Neural progenitor cell (in vitro differentiated cells): ENCODE results near the gene ZNF613. TPM values are rescaled to one million over a fixed set of nuclear protein-coding genes. Genes with fewer than 3 reads are reported as not detected.

ENCODE experiments used
- DNase-seq: peaks from one replicate; pipeline ENCODE4 v3.0.0-alpha.2; 2016; ENCODE audit warnings: low spot score
- H2AFZ ChIP-seq: fragments of 200-600 bp; sonication (generic); replicated peaks from 2 replicates; pipeline ENCODE4 v1.6.1; 2016; ENCODE audit warnings: antibody characterized with exemption
- H3F3A ChIP-seq: fragments of 200-600 bp; sonication (generic); 2 replicates; pipeline ENCODE4 v1.6.1; 2016; ENCODE audit warnings: antibody characterized with exemption, low read depth
- H3K27ac ChIP-seq: fragments of 200-600 bp; sonication (generic); 2 replicates; pipeline ENCODE4 v1.5.1; 2016; ENCODE audit warnings: mild to moderate bottlenecking
- H3K27me3 ChIP-seq: fragments of 200-600 bp; sonication (generic); 2 replicates; pipeline ENCODE4 v1.6.1; 2016; ENCODE audit warnings: mild to moderate bottlenecking, moderate library complexity
- H3K36me3 ChIP-seq: fragments of 200-600 bp; sonication (generic); 2 replicates; pipeline ENCODE4 v1.5.1; 2016
- H3K4me1 ChIP-seq: fragments of 200-600 bp; sonication (generic); 2 replicates; pipeline ENCODE4 v1.6.1; 2016; ENCODE audit warnings: mixed run types
- H3K4me2 ChIP-seq: fragments of 200-600 bp; sonication (generic); 2 replicates; pipeline ENCODE4 v1.6.1; 2016
- H3K4me3 ChIP-seq: fragments of 200-600 bp; sonication (generic); 2 replicates; pipeline ENCODE4 v1.5.1; 2016
- H3K79me2 ChIP-seq: fragments of 200-600 bp; sonication (generic); 2 replicates; pipeline ENCODE4 v1.6.1; 2016; ENCODE audit warnings: low read depth
- H3K9ac ChIP-seq: fragments of 200-600 bp; sonication (generic); 2 replicates; pipeline ENCODE4 v1.6.1; 2016
- H3K9me3 ChIP-seq: fragments of 200-600 bp; sonication (generic); 2 replicates; pipeline ENCODE4 v1.5.1; 2016; ENCODE audit warnings: low read depth
- H4K20me1 ChIP-seq: fragments of 200-600 bp; sonication (generic); 2 replicates; pipeline ENCODE4 v1.6.1; 2016; ENCODE audit warnings: low read depth
- H3K27ac Mint-ChIP-seq: 3 replicates; pipeline ENCODE4 v1.8.0; 2021; ENCODE audit warnings: mixed read lengths
- H3K27me3 Mint-ChIP-seq: 2 replicates; pipeline ENCODE4 v1.8.0; 2022; ENCODE audit warnings: low read depth, mild to moderate bottlenecking, inconsistent platforms, moderate library complexity, mixed read lengths; ENCODE audit not compliant: insufficient read depth
- H3K36me3 Mint-ChIP-seq: 3 replicates; pipeline ENCODE4 v1.8.0; 2021; ENCODE audit warnings: mixed read lengths
- H3K4me1 Mint-ChIP-seq: 3 replicates; pipeline ENCODE4 v1.8.0; 2021; ENCODE audit warnings: mixed read lengths
- H3K4me3 Mint-ChIP-seq: 3 replicates; pipeline ENCODE4 v1.8.0; 2021; ENCODE audit warnings: mild to moderate bottlenecking, moderate library complexity, mixed read lengths
- H3K9me3 Mint-ChIP-seq: 3 replicates; pipeline ENCODE4 v1.8.0; 2020; ENCODE audit warnings: mixed read lengths
- EZH2 ChIP-seq: fragments of 200-600 bp; sonication (generic); IDR thresholded peaks from 2 replicates; pipeline ENCODE4 v1.6.1; 2017; ENCODE audit warnings: antibody characterized with exemption, mild to moderate bottlenecking, moderate library complexity
- EZH2phosphoT487 ChIP-seq: fragments of 200-600 bp; sonication (generic); IDR thresholded peaks from 2 replicates; pipeline ENCODE4 v1.6.1; 2017; ENCODE audit warnings: antibody characterized with exemption
- total RNA-seq: library from RNA; depleted of rRNA; stranded (reverse); fragments of >200 nt; gene quantifications from 2 replicates; pipeline ENCODE4 v1.2.3, GENCODE V29; 2015; ENCODE audit warnings: low replicate concordance
- TF ChIP-seq, protein P1 (sequence below): fragments of 200-600 bp; sonication (generic); IDR thresholded peaks from 2 replicates; pipeline ENCODE4 v1.5.1; 2017; ENCODE audit warnings: antibody characterized with exemption, mild to moderate bottlenecking

The ZNF613 gene
- total RNA-seq, 1 donor from 2014 or later: 10.4 TPM

DNA sequence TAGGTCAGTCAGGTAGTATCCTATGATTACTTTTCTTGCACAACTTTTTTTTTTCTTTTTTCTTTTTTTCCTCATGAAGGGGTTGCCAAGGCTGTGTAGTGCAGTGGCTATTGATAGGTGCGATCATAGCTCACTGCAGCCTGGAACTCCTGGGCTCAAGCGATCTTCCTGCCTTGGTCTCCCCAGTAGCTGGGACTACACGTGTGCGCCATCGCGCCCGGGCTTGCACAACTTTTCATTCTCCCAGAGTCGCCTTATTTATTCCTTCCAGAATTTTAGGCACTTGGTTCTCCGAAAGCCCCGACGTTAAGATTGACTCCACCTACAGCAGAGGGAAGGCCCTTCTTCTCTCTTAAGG is 867 bp upstream of the ZNF613 start:
- H3K4me3 ChIP-seq: peak overlapping the region; percentile 96
- peaks cover 30% of the 10 kb centered on the region for H3K79me2 ChIP-seq
- H3K9ac ChIP-seq: no peak overlapping the region
- Mint-ChIP-seq H3K4me3 (peak overlapping the region; percentile 99), H3K36me3 (peaks cover 39% of the 10 kb centered on the region), H3K27ac (peak overlapping the region; percentile 95), H3K9me3 (peaks cover 63% of the 10 kb centered on the region), H3K27me3 (peaks cover 5% of the 10 kb centered on the region), H3K4me1 (peaks cover 10% of the 10 kb centered on the region)
- peak overlapping the region; percentile 76 for H3K4me2 ChIP-seq
- DNase-seq: no peak
- peaks cover 18% of the 10 kb centered on the region for H3K36me3 ChIP-seq
- no peaks in the 10 kb centered on the region for H3F3A ChIP-seq
- no peak for TF ChIP-seq EZH2
- TF ChIP-seq EZH2phosphoT487: no peak
- TF ChIP-seq, protein P1, sequence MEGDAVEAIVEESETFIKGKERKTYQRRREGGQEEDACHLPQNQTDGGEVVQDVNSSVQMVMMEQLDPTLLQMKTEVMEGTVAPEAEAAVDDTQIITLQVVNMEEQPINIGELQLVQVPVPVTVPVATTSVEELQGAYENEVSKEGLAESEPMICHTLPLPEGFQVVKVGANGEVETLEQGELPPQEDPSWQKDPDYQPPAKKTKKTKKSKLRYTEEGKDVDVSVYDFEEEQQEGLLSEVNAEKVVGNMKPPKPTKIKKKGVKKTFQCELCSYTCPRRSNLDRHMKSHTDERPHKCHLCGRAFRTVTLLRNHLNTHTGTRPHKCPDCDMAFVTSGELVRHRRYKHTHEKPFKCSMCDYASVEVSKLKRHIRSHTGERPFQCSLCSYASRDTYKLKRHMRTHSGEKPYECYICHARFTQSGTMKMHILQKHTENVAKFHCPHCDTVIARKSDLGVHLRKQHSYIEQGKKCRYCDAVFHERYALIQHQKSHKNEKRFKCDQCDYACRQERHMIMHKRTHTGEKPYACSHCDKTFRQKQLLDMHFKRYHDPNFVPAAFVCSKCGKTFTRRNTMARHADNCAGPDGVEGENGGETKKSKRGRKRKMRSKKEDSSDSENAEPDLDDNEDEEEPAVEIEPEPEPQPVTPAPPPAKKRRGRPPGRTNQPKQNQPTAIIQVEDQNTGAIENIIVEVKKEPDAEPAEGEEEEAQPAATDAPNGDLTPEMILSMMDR: no peak
- peak overlapping the region; percentile 100 for H2AFZ ChIP-seq
- H3K27me3 ChIP-seq: no peaks in the 10 kb centered on the region
- H3K9me3 ChIP-seq: peaks cover 21% of the 10 kb centered on the region
- H3K4me1 ChIP-seq: no peaks in the 10 kb centered on the region
- H4K20me1 ChIP-seq: no peaks in the 10 kb centered on the region
- no peak overlapping the region for H3K27ac ChIP-seq

DNA sequence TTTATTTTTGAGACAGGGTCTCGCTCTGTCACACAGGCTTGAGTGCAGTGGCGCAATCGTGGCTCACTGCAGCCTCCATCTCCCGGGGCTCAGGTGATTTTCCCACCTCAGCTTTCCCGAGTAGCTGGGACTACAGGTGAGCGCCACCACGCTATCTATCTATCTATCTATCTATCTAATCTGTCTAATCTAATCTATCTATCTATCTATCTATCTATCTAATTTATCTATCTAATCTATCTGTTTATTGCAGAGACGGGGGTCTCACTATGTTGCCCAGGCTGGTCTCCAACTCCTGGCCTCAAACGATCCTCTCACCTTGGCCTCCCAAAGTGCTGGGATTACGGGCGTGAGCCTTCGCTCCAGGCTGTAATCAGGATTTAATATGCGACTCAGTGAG is 587 bp downstream of the ZNF613 start:
- peaks cover 30% of the 10 kb centered on the region for H3K79me2 ChIP-seq
- Mint-ChIP-seq H3K4me1 (peaks cover 10% of the 10 kb centered on the region), H3K27me3 (peaks cover 5% of the 10 kb centered on the region), H3K4me3 (peak overlapping the region; percentile 99), H3K9me3 (peaks cover 54% of the 10 kb centered on the region), H3K27ac (peak overlapping the region; percentile 95), H3K36me3 (peaks cover 46% of the 10 kb centered on the region)
- peak overlapping the region; percentile 100 for H2AFZ ChIP-seq
- no peak for DNase-seq
- peaks cover 10% of the 10 kb centered on the region for H3K9me3 ChIP-seq
- no peak overlapping the region for H3K27ac ChIP-seq
- TF ChIP-seq EZH2phosphoT487 (no peak), EZH2 (no peak)
- TF ChIP-seq, protein P1: no peak
- peaks cover 18% of the 10 kb centered on the region for H3K36me3 ChIP-seq
- H3K27me3 ChIP-seq: no peaks in the 10 kb centered on the region
- no peaks in the 10 kb centered on the region for H3K4me1 ChIP-seq
- peak overlapping the region; percentile 79 for H3K9ac ChIP-seq
- H3F3A ChIP-seq: no peaks in the 10 kb centered on the region
- no peaks in the 10 kb centered on the region for H4K20me1 ChIP-seq
- H3K4me2 ChIP-seq: peak overlapping the region; percentile 76
- peak overlapping the region; percentile 96 for H3K4me3 ChIP-seq

DNA sequence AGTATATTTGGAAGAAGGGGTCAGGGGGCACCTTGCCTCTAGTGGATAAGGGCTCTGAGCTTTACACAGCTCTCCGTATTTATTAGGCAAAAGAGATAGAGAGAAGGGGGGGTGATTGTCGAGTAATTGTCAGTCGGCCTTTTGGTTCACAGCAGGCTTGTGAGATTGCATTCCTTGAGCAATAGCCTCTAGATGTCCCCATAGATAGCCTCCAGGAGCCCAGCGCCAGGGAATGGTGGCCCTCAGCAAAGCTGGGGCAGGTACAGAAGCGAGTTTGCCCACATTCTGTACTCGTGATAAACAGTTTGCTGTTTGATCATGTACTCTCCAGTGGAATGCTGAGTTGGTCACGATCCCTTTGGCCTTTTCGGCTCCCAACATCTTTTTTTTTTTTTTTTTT is 4.6 kb downstream of the ZNF613 start:
- Mint-ChIP-seq H3K36me3 (peaks cover 66% of the 10 kb centered on the region), H3K27ac (no peak overlapping the region), H3K9me3 (peaks cover 37% of the 10 kb centered on the region), H3K4me3 (no peak overlapping the region), H3K27me3 (peaks cover 3% of the 10 kb centered on the region), H3K4me1 (peaks cover 10% of the 10 kb centered on the region)
- Histone ChIP-seq H3K9ac (no peak overlapping the region), H4K20me1 (no peaks in the 10 kb centered on the region), H2AFZ (no peak overlapping the region), H3K27me3 (no peaks in the 10 kb centered on the region), H3K9me3 (no peaks in the 10 kb centered on the region), H3K4me2 (no peak overlapping the region), H3K79me2 (peaks cover 34% of the 10 kb centered on the region), H3K4me3 (no peak overlapping the region), H3K36me3 (peaks cover 23% of the 10 kb centered on the region), H3K27ac (no peak overlapping the region), H3F3A (no peaks in the 10 kb centered on the region), H3K4me1 (no peaks in the 10 kb centered on the region)
- TF ChIP-seq EZH2: no peak
- no peak for TF ChIP-seq EZH2phosphoT487
- TF ChIP-seq, protein P1: no peak
- no peak for DNase-seq
